A549 (cell line): Measurements from ENCODE around the gene SORCS3. TPM values are rescaled to one million over a fixed set of nuclear protein-coding genes. Genes with fewer than 3 reads are reported as not detected.

ENCODE experiments used
- ATAC-seq, 2 experiments: fragments of 200-7000 bp in 1 of 2; fragments of >200 bp in 1 of 2; cut with Nextera tagmentation in 1 of 2; cut with Tn5 transposase in 1 of 2; 3 replicates each; pipeline versions ENCODE4 v1.8.0 to v1.9.1; 2018 to 2020; ENCODE audit warnings: mild to moderate bottlenecking in 1 of 2, moderate library complexity in 1 of 2
- CTCF ChIA-PET: fragments of 300-600 bp; sonication (Branson Sonifier 250); formaldehyde crosslinking; extraction: SDS; loops from one replicate; lab custom pipeline; 2021; ENCODE audit warnings: antibody characterized with exemption, inconsistent platforms; lab: Yijun Ruan, JAX
- POLR2A ChIA-PET: fragments of 350-600 bp; formaldehyde crosslinking; extraction: SDS; loops from one replicate; lab custom pipeline; 2021; ENCODE audit warnings: antibody characterized with exemption, inconsistent platforms; lab: Yijun Ruan, JAX
- DNase-seq, 2 experiments: peaks; one replicate each; pipeline versions ENCODE4 v3.0.0 to v3.0.0-alpha.2; 2011 to 2016; ENCODE audit warnings: low read depth in 1 of 2, low spot score in 1 of 2
- FAIRE-seq: peaks from 2 replicates; lab custom pipeline; 2011; peaks lifted over from hg19 to GRCh38; lab: Jason Lieb, UNC
- H3K27ac ChIP-seq, 2 experiments: fragments of >200 bp; sonication (Bioruptor Twin); formaldehyde crosslinking; 3 replicates each; pipeline ENCODE4 v1.5.1; 2016 to 2017
- H3K4me1 ChIP-seq: fragments of >200 bp; sonication (Bioruptor Twin); formaldehyde crosslinking; 3 replicates; pipeline ENCODE4 v1.6.1; 2016
- H3K4me2 ChIP-seq: fragments of >200 bp; sonication (Bioruptor Twin); formaldehyde crosslinking; 3 replicates; pipeline ENCODE4 v1.6.1; 2016
- H3K4me3 ChIP-seq: fragments of >200 bp; sonication (Bioruptor Twin); formaldehyde crosslinking; 3 replicates; pipeline ENCODE4 v1.5.1; 2016
- H3K9me3 ChIP-seq: fragments of >200 bp; sonication (Bioruptor Twin); formaldehyde crosslinking; 3 replicates; pipeline ENCODE4 v1.6.1; 2016
- BHLHE40 ChIP-seq: IDR thresholded peaks from 2 replicates; pipeline ENCODE4 v1.6.1; 2012; ENCODE audit warnings: low read depth, low read length, inconsistent platforms
- CEBPB ChIP-seq, 2 experiments: fragments of >200 bp in 1 of 2; sonication (Bioruptor Twin) in 1 of 2; formaldehyde crosslinking in 1 of 2; IDR thresholded peaks; 2 replicates each; pipeline ENCODE4 v1.6.1; 2012 to 2016
- CHD2 ChIP-seq: fragments of 150-350 bp; IDR thresholded peaks from 2 replicates; pipeline ENCODE4 v1.6.1; 2014; ENCODE audit warnings: low read length; ENCODE audit not compliant: partially characterized antibody
- CHD4 ChIP-seq: fragments of 200-600 bp; sonication (generic); IDR thresholded peaks from 2 replicates; pipeline ENCODE4 v1.6.1; 2016; ENCODE audit warnings: antibody characterized with exemption, mild to moderate bottlenecking, borderline replicate concordance
- EHMT2 ChIP-seq: fragments of 200-600 bp; sonication (generic); IDR thresholded peaks from 2 replicates; pipeline ENCODE4 v1.6.1; 2016; ENCODE audit warnings: antibody characterized with exemption, low read depth, mild to moderate bottlenecking, moderate library complexity
- ESRRA ChIP-seq: fragments of 150-350 bp; IDR thresholded peaks from 2 replicates; pipeline ENCODE4 v1.6.1; 2014; ENCODE audit warnings: mild to moderate bottlenecking, low read length, borderline replicate concordance
- FOSB ChIP-seq: fragments of 250-450 bp; sonication (Bioruptor Pico); IDR thresholded peaks from 2 replicates; pipeline ENCODE4 v1.5.0; 2020; ENCODE audit warnings: mild to moderate bottlenecking, moderate library complexity
- FOSL2 ChIP-seq, 2 experiments: fragments of 450-650 bp in 1 of 2; fragments of >200 bp in 1 of 2; sonication (Bioruptor Twin) in 1 of 2; formaldehyde crosslinking; IDR thresholded peaks; 2 replicates each; pipeline versions ENCODE4 v1.5.0 to v1.6.1; 2016 to 2020; ENCODE audit warnings: mild to moderate bottlenecking in 1 of 2, moderate library complexity in 1 of 2
- GATA3 ChIP-seq: IDR thresholded peaks from 2 replicates; pipeline ENCODE4 v1.6.1; 2012; ENCODE audit warnings: borderline replicate concordance
- HDAC2 ChIP-seq: fragments of 200-600 bp; sonication (generic); IDR thresholded peaks from 2 replicates; pipeline ENCODE4 v1.6.1; 2016
- JUN ChIP-seq, 2 experiments: fragments of >200 bp; sonication (Bioruptor Twin); formaldehyde crosslinking; IDR thresholded peaks; 2 replicates in 1 of 2; 3 replicates in 1 of 2; pipeline ENCODE4 v1.6.1; 2016 to 2017
- JUNB ChIP-seq: fragments of >200 bp; sonication (Bioruptor Twin); formaldehyde crosslinking; IDR thresholded peaks from 2 replicates; pipeline ENCODE4 v1.6.1; 2016
- KDM5A ChIP-seq: fragments of 200-600 bp; sonication (generic); IDR thresholded peaks from 2 replicates; pipeline ENCODE4 v1.6.1; 2016; ENCODE audit warnings: antibody characterized with exemption, mild to moderate bottlenecking
- MAFK ChIP-seq: fragments of 450-650 bp; IDR thresholded peaks from 2 replicates; pipeline ENCODE4 v1.6.1; 2014; ENCODE audit not compliant: partially characterized antibody
- MYC ChIP-seq: IDR thresholded peaks from 2 replicates; pipeline ENCODE4 v1.6.1; 2012; ENCODE audit warnings: mild to moderate bottlenecking, inconsistent platforms, low read length, improper control_type of control experiment, borderline replicate concordance
- NFE2L2 ChIP-seq: fragments of 150-350 bp; conservative IDR thresholded peaks from 2 replicates; pipeline ENCODE4 v1.6.1; 2014; ENCODE audit warnings: low read length
- POLR2AphosphoS2 ChIP-seq: conservative IDR thresholded peaks from 2 replicates; pipeline ENCODE4 v1.6.1; 2012; ENCODE audit warnings: low read length, improper control_type of control experiment, inconsistent platforms
- RAD21 ChIP-seq, 2 experiments: fragments of >200 bp in 1 of 2; sonication (Bioruptor Twin) in 1 of 2; formaldehyde crosslinking in 1 of 2; IDR thresholded peaks in 1 of 2; conservative IDR thresholded peaks in 1 of 2; 2 replicates in 1 of 2; 3 replicates in 1 of 2; pipeline ENCODE4 v1.6.1; 2012 to 2018; ENCODE audit warnings: inconsistent platforms in 1 of 2
- RARB ChIP-seq: fragments of 250-450 bp; sonication (Bioruptor Pico); IDR thresholded peaks from 2 replicates; pipeline ENCODE4 v1.8.0; 2021; ENCODE audit warnings: mild to moderate bottlenecking, moderate library complexity
- RNF2 ChIP-seq: fragments of 200-600 bp; sonication (generic); IDR thresholded peaks from 2 replicates; pipeline ENCODE4 v1.6.1; 2016; ENCODE audit warnings: low read depth, mild to moderate bottlenecking, antibody characterized with exemption, moderate library complexity, borderline replicate concordance
- SMC3 ChIP-seq: fragments of >200 bp; sonication (Bioruptor Twin); formaldehyde crosslinking; IDR thresholded peaks from 3 replicates; pipeline ENCODE4 v1.6.1; 2018; ENCODE audit warnings: inconsistent platforms
- ZSCAN20 ChIP-seq: fragments of 250-450 bp; sonication (Bioruptor Pico); IDR thresholded peaks from 2 replicates; pipeline ENCODE4 v1.8.0; 2022; ENCODE audit warnings: mild to moderate bottlenecking, moderate library complexity
- WGBS: methylation state at CpG from one replicate; pipeline ENCODE4 v1.1.6; 2017; ENCODE audit errors: missing lambda C conversion rate; 5-methylcytosine and 5-hydroxymethylcytosine counted together
- polyA plus RNA-seq, 4 experiments: library from polyadenylated mRNA; depleted of rRNA in 3 of 4; stranded (reverse); fragments of >200 nt; fragmentation: RNase III in 1 of 4; extraction: RNeasy Plus Mini Kit Qiagen cat#74134 plus additional on column Dnase treatment in 1 of 4; gene quantifications; 2 replicates in 3 of 4; 3 replicates in 1 of 4; pipeline ENCODE4 v1.2.3, GENCODE V29; 2011 to 2017
- TF ChIP-seq, protein P1 (sequence below): IDR thresholded peaks from 2 replicates; pipeline ENCODE4 v1.6.1; 2012
- TF ChIP-seq, protein P2 (sequence below): IDR thresholded peaks from 2 replicates; pipeline ENCODE4 v1.6.1; 2012
- TF ChIP-seq, protein P3 (sequence below): IDR thresholded peaks from 2 replicates; pipeline ENCODE4 v1.6.1; 2012; ENCODE audit warnings: low read depth, borderline replicate concordance
- TF ChIP-seq, protein P4 (sequence below): fragments of >200 bp; sonication (Bioruptor Twin); formaldehyde crosslinking; IDR thresholded peaks from 3 replicates; pipeline ENCODE4 v1.6.1; 2016

Gene SORCS3
- polyA plus RNA-seq, 2 of the 4 experiments (the other 2 are of a cell fraction): not detected

DNA sequence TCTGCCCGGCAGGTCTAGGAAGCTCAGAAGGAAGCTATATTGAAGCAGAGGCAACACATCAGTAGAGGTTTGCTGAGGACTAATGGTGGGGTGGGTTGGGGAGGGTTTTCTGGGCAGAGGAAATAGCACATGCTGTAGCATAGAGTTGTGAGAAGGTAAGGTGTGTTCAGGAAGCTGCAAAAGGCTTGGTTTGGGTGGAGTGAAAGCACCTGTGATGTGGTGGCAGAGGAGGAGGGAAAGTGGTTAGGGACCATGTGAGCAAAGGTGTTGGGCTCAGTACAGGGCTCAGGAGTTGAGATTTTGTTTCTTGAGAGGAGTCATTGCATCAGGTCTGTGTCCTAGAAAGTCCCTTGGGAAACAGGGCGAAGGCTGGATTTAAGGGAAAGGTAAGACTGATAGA is 294.6 kb downstream of the SORCS3 start:
- Histone ChIP-seq H3K4me3 (no peak overlapping the region), H3K27ac (no peak overlapping the region), H3K4me1 (peaks cover 16% of the 10 kb centered on the region), H3K4me2 (no peak overlapping the region)
- DNase-seq (no peak), ATAC-seq (no peak)
- POLR2A ChIA-PET: no interaction called here
- no peak for TF ChIP-seq CHD2
- TF ChIP-seq GATA3: no peak
- TF ChIP-seq, protein P1, sequence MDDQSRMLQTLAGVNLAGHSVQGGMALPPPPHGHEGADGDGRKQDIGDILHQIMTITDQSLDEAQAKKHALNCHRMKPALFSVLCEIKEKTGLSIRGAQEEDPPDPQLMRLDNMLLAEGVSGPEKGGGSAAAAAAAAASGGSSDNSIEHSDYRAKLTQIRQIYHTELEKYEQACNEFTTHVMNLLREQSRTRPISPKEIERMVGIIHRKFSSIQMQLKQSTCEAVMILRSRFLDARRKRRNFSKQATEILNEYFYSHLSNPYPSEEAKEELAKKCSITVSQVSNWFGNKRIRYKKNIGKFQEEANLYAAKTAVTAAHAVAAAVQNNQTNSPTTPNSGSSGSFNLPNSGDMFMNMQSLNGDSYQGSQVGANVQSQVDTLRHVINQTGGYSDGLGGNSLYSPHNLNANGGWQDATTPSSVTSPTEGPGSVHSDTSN: no peak
- TF ChIP-seq, all 56 proteins: peak for 0
- H3K9me3 ChIP-seq: no peaks in the 10 kb centered on the region
- CTCF ChIA-PET: interaction anchor here (0.8 to 1.6 kb wide), 4 partner anchors 10 to 26 kb away, joined by 3 read pairs; no protein-coding TSS in a partner anchor
- no peak for FAIRE-seq
- 52% methylated on average over 2 of the region's 2 CpGs for WGBS

DNA sequence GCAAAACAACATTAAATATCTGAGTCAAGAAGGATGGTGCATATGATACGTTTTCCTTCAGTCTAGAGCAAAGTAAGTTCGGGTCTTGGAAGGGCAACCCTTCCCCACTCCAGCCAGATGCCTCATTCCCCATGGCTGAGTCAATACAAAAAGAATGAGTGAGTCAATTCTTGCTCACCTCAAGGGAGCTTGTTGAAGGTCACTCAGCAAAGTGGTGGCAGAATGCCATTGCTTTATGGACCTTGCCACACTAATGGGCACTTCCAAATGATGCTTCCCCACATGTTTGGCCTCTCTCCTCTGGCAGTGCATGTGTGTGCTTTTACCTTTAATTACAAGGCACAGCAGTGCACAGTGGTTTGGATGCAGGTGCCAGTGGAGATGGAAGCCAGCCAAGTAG is 296.5 kb downstream of the SORCS3 start:
- ATAC-seq (peak; percentile 94 to 96), DNase-seq (peak; percentile 33 to 69), FAIRE-seq (no peak)
- WGBS: 4% methylated on average over 2 of the region's 2 CpGs
- Histone ChIP-seq H3K9me3 (no peaks in the 10 kb centered on the region), H3K4me3 (no peak overlapping the region), H3K27ac (peak overlapping the region in 1 of 2 experiments; percentile 63; a peak in 3 of 6 replicates), H3K4me2 (peak overlapping the region; percentile 40), H3K4me1 (peaks cover 16% of the 10 kb centered on the region)
- peak in 1 of 2 experiments; percentile 31; a peak in 1 of 4 replicates for TF ChIP-seq CEBPB (IDR thresholded peaks at IDR 0.05)
- TF ChIP-seq CHD4: no peak
- peak; percentile 83 for TF ChIP-seq JUNB
- TF ChIP-seq FOSL2 (IDR thresholded peaks at IDR 0.05): peak; percentile 82
- peak; percentile 71 for TF ChIP-seq FOSL2 (CRISPR knock-in tag; IDR thresholded peaks at IDR 0.05)
- TF ChIP-seq BHLHE40: no peak
- peak in 1 of 2 experiments; percentile 56; a peak in 2 of 5 replicates for TF ChIP-seq JUN (IDR thresholded peaks at IDR 0.05)
- TF ChIP-seq GATA3: peak; percentile 41; the same call in 1 of the 2 replicates
- TF ChIP-seq, protein P2, sequence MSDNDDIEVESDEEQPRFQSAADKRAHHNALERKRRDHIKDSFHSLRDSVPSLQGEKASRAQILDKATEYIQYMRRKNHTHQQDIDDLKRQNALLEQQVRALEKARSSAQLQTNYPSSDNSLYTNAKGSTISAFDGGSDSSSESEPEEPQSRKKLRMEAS: peak; percentile 51; the same call in 1 of the 2 replicates
- ChIA-PET POLR2A (no interaction called here), CTCF (interaction anchor here (0.9 to 1.6 kb wide), 3 partner anchors 12 to 129 kb away, joined by 3 to 4 read pairs (median 3); no protein-coding TSS in a partner anchor)

DNA sequence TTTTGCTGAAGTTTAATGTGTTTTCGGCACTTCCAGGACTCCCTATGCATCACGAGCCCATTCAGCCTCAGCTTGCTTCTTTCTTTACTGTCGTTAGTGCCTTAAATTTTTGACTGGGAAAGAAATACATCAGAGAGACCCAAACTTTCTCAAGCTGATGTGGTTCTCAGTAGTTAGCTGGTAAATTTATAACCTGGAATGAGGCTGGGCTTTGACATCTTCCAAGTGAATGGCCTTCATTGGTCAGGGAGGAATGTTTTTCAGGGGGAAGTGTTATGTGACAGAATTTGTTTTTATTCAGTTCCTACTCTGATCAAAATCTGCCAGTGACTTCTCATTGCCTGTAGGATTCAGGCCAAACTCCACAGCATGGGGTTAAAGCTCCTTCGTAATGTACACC is 296.9 kb downstream of the SORCS3 start:
- ChIA-PET CTCF (interaction anchor here (0.9 to 1.2 kb wide), 2 partner anchors 13 to 129 kb away, joined by 3 to 4 read pairs; no protein-coding TSS in a partner anchor), POLR2A (no interaction called here)
- peak overlapping the region in 1 of 2 experiments; percentile 63; a peak in 3 of 6 replicates for H3K27ac ChIP-seq
- DNase-seq (no peak), ATAC-seq (peak; percentile 8 to 43; a peak in 4 of 6 replicates), FAIRE-seq (no peak)
- no peak overlapping the region for H3K4me3 ChIP-seq
- H3K4me1 ChIP-seq: peaks cover 16% of the 10 kb centered on the region
- 16% methylated on average over 4 of the region's 4 CpGs for WGBS
- TF ChIP-seq ZSCAN20 (CRISPR knock-in tag) (no peak), KDM5A (no peak), EHMT2 (no peak), RAD21 (conservative IDR thresholded peaks at IDR 0.05 in 1 of 2, IDR thresholded peaks at IDR 0.05 in 1 of 2) (no peak), NFE2L2 (no peak), CHD2 (no peak), POLR2AphosphoS2 (no peak), FOSB (CRISPR knock-in tag) (no peak), SMC3 (no peak), MAFK (no peak), RNF2 (no peak), HDAC2 (no peak), ESRRA (no peak), MYC (no peak), RARB (no peak), GATA3 (no peak)
- TF ChIP-seq, protein P3, sequence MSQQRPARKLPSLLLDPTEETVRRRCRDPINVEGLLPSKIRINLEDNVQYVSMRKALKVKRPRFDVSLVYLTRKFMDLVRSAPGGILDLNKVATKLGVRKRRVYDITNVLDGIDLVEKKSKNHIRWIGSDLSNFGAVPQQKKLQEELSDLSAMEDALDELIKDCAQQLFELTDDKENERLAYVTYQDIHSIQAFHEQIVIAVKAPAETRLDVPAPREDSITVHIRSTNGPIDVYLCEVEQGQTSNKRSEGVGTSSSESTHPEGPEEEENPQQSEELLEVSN: no peak
- TF ChIP-seq, protein P4, sequence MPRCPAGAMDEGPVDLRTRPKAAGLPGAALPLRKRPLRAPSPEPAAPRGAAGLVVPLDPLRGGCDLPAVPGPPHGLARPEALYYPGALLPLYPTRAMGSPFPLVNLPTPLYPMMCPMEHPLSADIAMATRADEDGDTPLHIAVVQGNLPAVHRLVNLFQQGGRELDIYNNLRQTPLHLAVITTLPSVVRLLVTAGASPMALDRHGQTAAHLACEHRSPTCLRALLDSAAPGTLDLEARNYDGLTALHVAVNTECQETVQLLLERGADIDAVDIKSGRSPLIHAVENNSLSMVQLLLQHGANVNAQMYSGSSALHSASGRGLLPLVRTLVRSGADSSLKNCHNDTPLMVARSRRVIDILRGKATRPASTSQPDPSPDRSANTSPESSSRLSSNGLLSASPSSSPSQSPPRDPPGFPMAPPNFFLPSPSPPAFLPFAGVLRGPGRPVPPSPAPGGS: no peak
- peak overlapping the region; percentile 40 for H3K4me2 ChIP-seq
- no peaks in the 10 kb centered on the region for H3K9me3 ChIP-seq
